ENCODE data around the gene STUM.

Gene STUM

GRCh38 chr1:226563666-226564065 is 15.1 kb downstream of the STUM start:
- DNase-seq (ENCODE audit: low spot score), result no peak
- ChIA-PET POLR2A (ENCODE audit: low non-redundant PET) (no interaction called here), CTCF (interaction anchor here (0.7 kb wide), 1 partner anchor 16 kb away, joined by 3 read pairs; no protein-coding TSS in a partner anchor)
- no peak overlapping the region for H3K27ac ChIP-seq
- no peak for TF ChIP-seq CTCF (conservative IDR thresholded peaks at IDR 0.05; ENCODE audit: low read depth)

DNA sequence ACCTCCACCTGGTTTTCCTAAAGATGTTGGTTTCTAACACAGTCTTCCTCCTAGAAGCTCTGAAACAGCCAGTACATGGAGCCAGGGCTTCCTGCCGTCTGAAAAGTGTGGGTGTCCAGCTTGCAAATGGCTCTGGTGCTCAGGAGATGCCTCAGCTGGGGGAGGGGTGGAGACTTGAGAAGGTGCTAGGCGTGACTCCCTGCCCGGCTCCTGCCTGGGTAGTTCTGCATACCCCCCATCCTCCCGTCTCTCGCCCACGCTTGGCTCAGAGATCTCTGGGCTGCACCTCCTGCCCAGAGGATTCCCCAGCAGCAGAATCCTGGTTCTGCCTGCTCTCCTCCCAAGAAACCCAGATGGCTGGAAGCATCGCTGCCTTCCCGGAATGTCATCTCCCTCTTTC is 16.9 kb downstream of the STUM start:
- POLR2A ChIA-PET (ENCODE audit: low non-redundant PET), result no interaction called here
- DNase-seq (ENCODE audit: low spot score), result no peak
- CTCF ChIA-PET, result no interaction called here
- TF ChIP-seq CTCF (conservative IDR thresholded peaks at IDR 0.05; ENCODE audit: low read depth), result no peak
- no peak overlapping the region for H3K27ac ChIP-seq

DNA sequence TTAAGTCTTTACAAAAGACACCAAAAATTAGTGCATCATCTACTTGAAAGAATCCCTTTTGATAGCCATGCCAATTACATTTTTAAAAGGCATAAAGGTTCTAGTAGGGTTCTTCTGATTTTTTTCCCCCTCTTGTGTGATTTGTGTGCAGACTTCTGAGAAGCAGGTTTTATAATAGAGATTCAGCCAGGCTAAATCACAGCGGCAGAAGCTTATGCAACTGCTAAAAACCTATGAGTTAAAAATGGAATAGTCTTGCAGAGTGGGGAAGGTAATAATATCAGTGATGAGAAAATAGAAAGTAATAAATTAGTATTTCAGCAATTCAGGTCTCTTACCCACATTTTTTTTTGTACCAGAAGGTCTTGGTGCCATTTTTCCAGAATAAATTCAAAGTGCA is 17.7 kb downstream of the STUM start:
- no peak overlapping the region for H3K27ac ChIP-seq
- POLR2A ChIA-PET (ENCODE audit: low non-redundant PET), result no interaction called here
- CTCF ChIA-PET, result no interaction called here
- TF ChIP-seq CTCF (conservative IDR thresholded peaks at IDR 0.05; ENCODE audit: low read depth), result no peak
- DNase-seq (ENCODE audit: low spot score), result no peak

GRCh38 chr1:226566760-226567159 is 18.2 kb downstream of the STUM start:
- no peak for TF ChIP-seq CTCF (conservative IDR thresholded peaks at IDR 0.05; ENCODE audit: low read depth)
- DNase-seq (ENCODE audit: low spot score), result no peak
- H3K27ac ChIP-seq, result no peak overlapping the region
- CTCF ChIA-PET, result no interaction called here
- POLR2A ChIA-PET (ENCODE audit: low non-redundant PET), result no interaction called here

DNA sequence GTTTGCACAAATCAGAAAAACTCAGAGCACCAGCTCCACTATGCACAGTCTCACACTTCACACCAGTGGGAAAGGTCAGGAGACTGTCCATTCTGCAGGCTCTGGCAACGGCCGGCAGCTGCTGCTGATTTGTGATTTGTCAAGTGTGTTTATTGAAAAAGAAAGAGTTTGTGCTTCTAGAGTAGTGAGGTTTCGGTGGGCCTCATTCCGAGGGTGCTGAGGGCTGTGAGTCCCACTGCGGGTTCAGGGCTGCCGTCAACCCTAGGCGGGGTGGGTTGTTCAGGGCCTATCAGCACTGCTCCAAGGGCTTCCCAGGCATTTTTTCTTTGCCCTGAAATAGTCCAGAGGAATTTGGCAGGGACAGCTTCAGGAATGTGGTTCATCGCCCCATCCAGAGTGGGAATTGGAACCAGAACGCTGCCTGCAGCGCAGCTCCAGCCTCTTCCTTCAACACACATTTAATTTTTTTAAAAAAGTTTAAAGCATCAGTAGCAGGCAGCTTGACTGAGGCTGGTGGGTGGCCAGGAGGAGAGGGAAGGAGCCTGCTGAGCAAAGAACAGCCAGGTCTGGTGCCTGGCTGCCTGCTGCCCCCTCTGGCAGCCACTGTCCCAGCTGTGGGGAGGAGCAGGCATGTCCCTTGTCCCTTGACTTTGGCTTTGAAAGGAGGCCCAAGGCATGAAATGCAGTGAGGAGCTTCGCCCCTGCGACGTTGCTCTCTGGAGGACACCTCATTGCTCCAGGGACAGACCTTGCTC is 19.7 kb downstream of the STUM start:
- no peak overlapping the region for H3K27ac ChIP-seq
- ChIA-PET POLR2A (ENCODE audit: low non-redundant PET) (no interaction called here), CTCF (interaction anchor here (0.6 to 1.7 kb wide), 5 partner anchors 9 to 58 kb away, joined by 3 to 6 read pairs (median 3); partner anchors contain the start of gene STUM)
- no peak for TF ChIP-seq CTCF (conservative IDR thresholded peaks at IDR 0.05; ENCODE audit: low read depth)
- DNase-seq (ENCODE audit: low spot score), result no peak

DNA sequence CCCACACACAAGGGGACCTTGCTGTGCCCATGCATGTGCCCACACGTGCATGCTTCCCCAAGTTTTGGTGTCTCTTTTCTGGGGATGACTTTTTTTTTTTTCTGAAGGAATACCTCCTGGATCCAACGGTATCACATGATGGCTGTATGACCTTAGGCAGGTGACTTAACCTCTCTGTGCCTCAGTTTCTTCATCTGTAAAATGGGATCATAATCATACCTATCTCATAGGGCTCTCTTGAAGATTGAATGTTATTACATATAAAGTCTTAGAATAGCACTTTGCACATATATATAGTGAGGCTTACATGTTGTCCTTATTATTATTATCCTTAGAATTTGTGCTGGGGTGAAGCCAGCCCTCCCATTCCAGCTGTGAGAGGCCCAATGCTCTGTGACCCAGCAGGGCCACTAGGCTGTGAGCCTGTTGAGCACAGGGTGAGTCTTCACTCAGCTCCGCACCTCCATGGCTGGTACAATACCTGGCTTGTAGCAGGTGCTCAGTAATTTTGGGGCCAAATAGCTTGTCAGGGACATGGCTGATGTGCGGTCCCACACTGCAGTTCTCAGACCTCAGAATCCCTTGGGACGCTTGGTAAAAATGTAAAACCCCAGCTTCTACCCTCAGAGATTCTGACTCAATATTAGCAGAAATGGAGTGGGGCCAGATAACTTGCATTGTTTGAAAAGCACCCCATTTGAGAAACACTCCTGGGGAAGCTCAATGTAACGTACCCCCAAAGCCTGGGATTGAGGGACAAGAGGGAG is 20.6 kb downstream of the STUM start:
- TF ChIP-seq CTCF (conservative IDR thresholded peaks at IDR 0.05; ENCODE audit: low read depth), result no peak
- DNase-seq (ENCODE audit: low spot score), result no peak
- CTCF ChIA-PET, result interaction anchor here (1.0 to 1.7 kb wide), 3 partner anchors 8 to 40 kb away, joined by 3 to 6 read pairs (median 4); no protein-coding TSS in a partner anchor
- POLR2A ChIA-PET (ENCODE audit: low non-redundant PET), result no interaction called here
- H3K27ac ChIP-seq, result no peak overlapping the region
